HepG2 (cell line): ENCODE data around the gene APPBP2. TPM values are rescaled to one million over a fixed set of nuclear protein-coding genes. Genes with fewer than 3 reads are reported as not detected.

Experiments used
- ATAC-seq: fragments of 200-7000 bp; cut with Tn5 transposase; 3 replicates; pipeline ENCODE4 v1.9.1; 2020; ENCODE audit warnings: mild to moderate bottlenecking, moderate library complexity
- BruUV-seq: library from RNA; stranded (reverse); fragments of 400-500 nt; replicated peaks from 2 replicates; lab custom pipeline; 2021; lab: Mats Ljungman, UMichigan
- CTCF ChIA-PET: fragments of 300-600 bp; formaldehyde crosslinking; extraction: SDS; loops from one replicate; lab custom pipeline; 2021; ENCODE audit warnings: low total read pairs, inconsistent platforms, low intra/inter-chr PET ratio; lab: Yijun Ruan, JAX
- POLR2A ChIA-PET: fragments of 350-600 bp; sonication (Branson Sonifier 250); formaldehyde crosslinking; loops from one replicate; lab custom pipeline; 2020; ENCODE audit warnings: antibody characterized with exemption, inconsistent platforms; lab: Yijun Ruan, JAX
- DNase-seq: peaks from one replicate; pipeline ENCODE4 v3.0.0-alpha.2; 2015; ENCODE audit warnings: low spot score
- FAIRE-seq: peaks from 3 replicates; lab custom pipeline; 2011; peaks lifted over from hg19 to GRCh38; lab: Jason Lieb, UNC
- H2AFZ ChIP-seq: one replicate; pipeline ENCODE4 v1.6.1; 2011; ENCODE audit warnings: low read length, inconsistent platforms
- H3K27ac ChIP-seq: fragments of 300-600 bp; 3 replicates; pipeline ENCODE4 v1.8.0; 2011; ENCODE audit warnings: mixed run types, mild to moderate bottlenecking, mixed read lengths, low read length, inconsistent platforms; ENCODE audit not compliant: insufficient read depth; ENCODE audit errors: extremely low read length
- H3K27me3 ChIP-seq, 2 experiments: fragments of 200-600 bp in 1 of 2; 2 replicates in 1 of 2; 3 replicates in 1 of 2; pipeline versions ENCODE4 v1.6.0 to v1.8.0; 2011; ENCODE audit warnings: low read length in 2 of 2, mild to moderate bottlenecking in 2 of 2, moderate library complexity in 2 of 2, inconsistent platforms in 1 of 2; ENCODE audit not compliant: insufficient read depth in 2 of 2, control insufficient read depth in 1 of 2
- H3K36me3 ChIP-seq, 2 experiments: fragments of 200-600 bp in 1 of 2; replicated peaks in 1 of 2; 2 replicates in 1 of 2; 3 replicates in 1 of 2; pipeline versions ENCODE4 v1.5.1 to v1.8.0; 2011; ENCODE audit warnings: low read length in 2 of 2, inconsistent platforms in 1 of 2; ENCODE audit not compliant: insufficient read depth in 2 of 2, control insufficient read depth in 1 of 2
- H3K4me1 ChIP-seq: 2 replicates; pipeline ENCODE4 v1.5.1; 2012; ENCODE audit warnings: low read length, inconsistent platforms; ENCODE audit not compliant: insufficient read depth
- H3K4me2 ChIP-seq: 2 replicates; pipeline ENCODE4 v1.6.0; 2011; ENCODE audit warnings: low read depth, low read length, inconsistent platforms
- H3K4me3 ChIP-seq, 3 experiments: fragments of 200-600 bp in 1 of 3; sonication (generic), shearing (Covaris generic) in 1 of 3; replicated peaks in 1 of 3; 2 replicates each; pipeline ENCODE4 v1.5.1; 2011 to 2016; ENCODE audit warnings: low read length in 3 of 3, inconsistent platforms in 2 of 3, low read depth in 2 of 3, mild to moderate bottlenecking in 2 of 3, control low read depth in 1 of 3, mixed read lengths in 1 of 3; ENCODE audit not compliant: insufficient read depth in 1 of 3
- H3K79me2 ChIP-seq: one replicate; pipeline ENCODE4 v1.6.1; 2011; ENCODE audit warnings: low read length, inconsistent platforms; ENCODE audit not compliant: insufficient read depth
- H3K9ac ChIP-seq: 2 replicates; pipeline ENCODE4 v1.6.0; 2011; ENCODE audit warnings: mild to moderate bottlenecking, low read depth, low read length, inconsistent platforms; ENCODE audit not compliant: insufficient read depth
- H3K9me3 ChIP-seq: 2 replicates; pipeline ENCODE4 v1.5.1; 2012; ENCODE audit warnings: mild to moderate bottlenecking, low read length
- H4K20me1 ChIP-seq: 2 replicates; pipeline ENCODE4 v1.6.0; 2011; ENCODE audit warnings: inconsistent platforms, mild to moderate bottlenecking, low read length, moderate library complexity; ENCODE audit not compliant: insufficient read depth
- MED1 ChIP-seq: sonication (generic); formaldehyde crosslinking; IDR thresholded peaks from 2 replicates; pipeline ENCODE4 v1.4.0; 2020; ENCODE audit warnings: missing genetic modification reagents
- SALL1 ChIP-seq: sonication (generic); formaldehyde crosslinking; IDR thresholded peaks from 2 replicates; pipeline ENCODE4 v1.8.0; 2022; ENCODE audit warnings: mild to moderate bottlenecking, missing genetic modification reagents
- XRCC5 ChIP-seq: fragments of 200-400 bp; formaldehyde crosslinking; optimal IDR thresholded peaks from 2 replicates; pipeline ENCODE3; 2017; ENCODE audit warnings: mild to moderate bottlenecking, low read length
- ZEB1 ChIP-seq: IDR thresholded peaks from 2 replicates; pipeline ENCODE4 v1.6.1; 2012; ENCODE audit warnings: mild to moderate bottlenecking, low read depth, inconsistent platforms; ENCODE audit not compliant: insufficient replicate concordance
- ZFP36 ChIP-seq: fragments of 150-350 bp; IDR thresholded peaks from 2 replicates; pipeline ENCODE4 v1.6.1; 2018; ENCODE audit warnings: borderline replicate concordance, low read length, low read depth; ENCODE audit not compliant: partially characterized antibody
- ZNF274 ChIP-seq: sonication (generic); formaldehyde crosslinking; IDR thresholded peaks from 2 replicates; pipeline ENCODE4 v1.5.1; 2020; ENCODE audit warnings: mild to moderate bottlenecking, missing genetic modification reagents
- WGBS: methylation state at CpG from one replicate; pipeline ENCODE4 v1.1.6; 2017; ENCODE audit warnings: low lambda C conversion rate; 5-methylcytosine and 5-hydroxymethylcytosine counted together
- in situ Hi-C: cut with HindIII; loops from 2 replicates; pipeline ENCODE4 v1.10.0; 2017; ENCODE audit warnings: low pct_unique_long_range_greater_than_20kb; ENCODE audit not compliant: extremely low pct_ligation_motif_present
- intact Hi-C: fragments of 100-400 bp; cut with micrococcal nuclease; formaldehyde crosslinking; loops from one replicate; pipeline ENCODE4 v1.10.0; 2022; ENCODE audit not compliant: unreplicated experiment
- polyA plus RNA-seq, 8 experiments: library from polyadenylated mRNA; depleted of rRNA in 3 of 8; stranded (reverse) in 7 of 8; unstranded in 1 of 8; fragments of >200 nt; fragmentation: Illumina TruSeq in 4 of 8; extraction: Trizol in 4 of 8; gene quantifications; 2 replicates each; pipeline versions ENCODE4 v1.2.1 to v1.2.3, GENCODE V29; 2011 to 2016; ENCODE audit warnings: low read depth in 4 of 8, missing spikeins in 1 of 8, mixed read lengths in 1 of 8; ENCODE audit not compliant: insufficient read depth in 1 of 8
- total RNA-seq, 5 experiments: library from RNA; depleted of rRNA; stranded (reverse); fragments of >200 nt; fragmentation: Illumina TruSeq; extraction: Trizol; gene quantifications; 2 replicates each; pipeline ENCODE4 v1.2.3, GENCODE V29; 2016; ENCODE audit warnings: low read depth in 1 of 5

APPBP2 gene
- total and polyA plus RNA-seq, 2 of the 13 experiments (the other 11 are each of a cell fraction or from before 2014, with no cell fraction given), result 17.5 to 45.8 TPM

DNA sequence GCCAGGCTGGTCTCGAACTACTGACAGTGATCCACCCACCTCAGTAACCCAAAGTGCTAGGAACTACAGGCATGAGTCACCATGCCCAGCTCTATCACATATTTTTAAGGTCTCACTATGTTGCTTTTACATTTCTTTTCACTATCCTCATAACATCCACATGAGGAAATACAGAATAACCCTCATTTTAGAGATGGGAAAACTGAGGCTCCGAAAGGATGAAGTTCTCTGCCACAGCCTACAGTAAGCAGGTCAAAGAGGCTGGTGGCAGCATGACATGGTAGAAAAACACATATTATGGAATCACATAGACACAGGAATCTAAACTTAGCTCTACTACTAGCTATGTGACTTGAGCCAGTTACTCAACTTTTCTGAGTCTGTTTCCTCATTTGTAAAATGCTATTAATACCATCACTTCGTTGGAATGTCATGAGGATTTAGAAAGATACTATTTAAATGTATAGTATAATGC lies 32.2 kb downstream of the APPBP2 start:
- no peak overlapping the region for H3K27ac ChIP-seq
- in situ Hi-C loops, result no loop called here
- no peaks in the 10 kb centered on the region for H3K4me1 ChIP-seq
- no peak for FAIRE-seq
- H3K9me3 ChIP-seq, result peaks cover 18% of the 10 kb centered on the region
- 98% methylated on average over 3 of the region's 3 CpGs for WGBS
- no peaks in the 10 kb centered on the region for H4K20me1 ChIP-seq
- H3K4me2 ChIP-seq, result no peak overlapping the region
- H3K36me3 ChIP-seq, result peaks cover 21 to 72% of the 10 kb centered on the region in 2 experiments
- intact Hi-C loops, result no loop called here
- DNase-seq, result no peak
- H3K79me2 ChIP-seq, result no peaks in the 10 kb centered on the region
- TF ChIP-seq XRCC5 (no peak), MED1 (CRISPR knock-in tag) (no peak), ZEB1 (no peak), ZNF274 (CRISPR knock-in tag) (no peak)
- no TSS peak for BruUV-seq
- no peak overlapping the region for H3K9ac ChIP-seq
- no peak overlapping the region for H3K4me3 ChIP-seq
- ChIA-PET POLR2A (no interaction called here), CTCF (no interaction called here)
- no peaks in the 10 kb centered on the region for H3K27me3 ChIP-seq
- no peak for ATAC-seq
- H2AFZ ChIP-seq, result no peak overlapping the region

DNA sequence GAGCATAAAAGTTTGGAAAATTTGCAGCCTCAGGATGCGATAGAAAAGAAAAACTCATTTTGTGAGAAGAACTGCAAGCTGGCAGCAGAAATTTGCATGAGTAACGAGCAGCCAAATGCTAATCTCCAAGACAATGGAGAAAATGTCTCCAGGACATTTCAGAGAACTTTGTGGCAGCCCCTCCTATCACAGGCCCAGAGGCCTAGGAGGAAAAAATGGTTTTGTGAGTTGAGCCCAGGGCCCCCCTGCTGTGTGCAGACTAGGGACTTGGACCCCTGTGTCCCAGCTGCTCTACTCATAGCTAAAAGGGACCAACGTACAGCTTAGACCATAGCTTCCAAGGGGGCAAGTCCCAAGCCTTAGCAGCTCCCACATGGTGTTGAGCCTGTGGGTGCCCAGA lies 34.3 kb downstream of the APPBP2 start:
- Histone ChIP-seq H4K20me1 (no peaks in the 10 kb centered on the region), H3K27ac (no peak overlapping the region), H3K36me3 (peaks cover 18 to 57% of the 10 kb centered on the region in 2 experiments), H3K9me3 (peaks cover 18% of the 10 kb centered on the region), H3K4me1 (no peaks in the 10 kb centered on the region), H3K4me2 (no peak overlapping the region), H3K27me3 (no peaks in the 10 kb centered on the region), H2AFZ (no peak overlapping the region), H3K4me3 (no peak overlapping the region), H3K79me2 (no peaks in the 10 kb centered on the region), H3K9ac (no peak overlapping the region)
- BruUV-seq, result no TSS peak
- no peak for DNase-seq
- intact Hi-C loops (no loop called here), in situ Hi-C loops (no loop called here)
- FAIRE-seq, result no peak
- ChIA-PET CTCF (no interaction called here), POLR2A (no interaction called here)
- TF ChIP-seq ZFP36 (peak; percentile 83), SALL1 (CRISPR knock-in tag) (no peak)
- ATAC-seq, result no peak
- 99% methylated on average over 3 of the region's 3 CpGs for WGBS
